ENCODE results near the gene AP3S2.

- TF ChIP-seq CTCF (conservative IDR thresholded peaks at IDR 0.05; ENCODE audit: low read length): no peak
- TF ChIP-seq EZH2phosphoT487 (IDR thresholded peaks at IDR 0.05; ENCODE audit: borderline replicate concordance): no peak
These were observed 18.4 kb upstream of the AP3S2 start for GRCh38 chr15:89912145-89912673.

Measured in Loucy (cell line).